OCI-LY3 (cell line): Measurements from ENCODE around the gene AQP6.

Experiments
- H2AFZ ChIP-seq: fragments of 200-600, 300-600 bp; shearing (Covaris generic); 2 replicates; pipeline ENCODE4 v1.6.0; 2014; ENCODE audit warnings: antibody characterized with exemption, low read depth, low read length
- H3K27ac ChIP-seq: fragments of 200-600, 300-600 bp; sonication (generic); 2 replicates; pipeline ENCODE4 v1.5.1; 2014; ENCODE audit warnings: mild to moderate bottlenecking, low read length, moderate library complexity, mixed read lengths
- H3K27me3 ChIP-seq: fragments of 200-600, 300-600 bp; sonication (generic); 2 replicates; pipeline ENCODE4 v1.6.1; 2014; ENCODE audit warnings: low read depth, low read length, mixed read lengths
- H3K36me3 ChIP-seq: fragments of 200-600, 300-600 bp; sonication (generic); replicated peaks from 2 replicates; pipeline ENCODE3; 2014; ENCODE audit warnings: low read depth, low read length, mixed read lengths
- H3K4me1 ChIP-seq: fragments of 300-600, 200-600 bp; sonication (generic); 2 replicates; pipeline ENCODE4 v1.6.1; 2014; ENCODE audit warnings: low read length, mixed read lengths
- H3K4me2 ChIP-seq: fragments of 200-600, 300-600 bp; sonication (generic); 2 replicates; pipeline ENCODE4 v1.6.1; 2014; ENCODE audit warnings: low read length, mixed read lengths
- H3K4me3 ChIP-seq: fragments of 300-600, 200-600 bp; sonication (generic); 2 replicates; pipeline ENCODE4 v1.5.1; 2014; ENCODE audit warnings: antibody characterized with exemption, mild to moderate bottlenecking, low read length, moderate library complexity
- H3K79me2 ChIP-seq: fragments of 300-600, 200-600 bp; shearing (Covaris generic); 2 replicates; pipeline ENCODE4 v1.6.1; 2014; ENCODE audit warnings: mild to moderate bottlenecking, low read length, mixed read lengths
- H3K9ac ChIP-seq: fragments of 300-600, 200-600 bp; shearing (Covaris generic); 2 replicates; pipeline ENCODE4 v1.6.0; 2014; ENCODE audit warnings: mild to moderate bottlenecking, low read length, moderate library complexity
- H3K9me3 ChIP-seq: fragments of 200-600, 300-600 bp; shearing (Covaris generic); 2 replicates; pipeline ENCODE4 v1.6.1; 2014; ENCODE audit warnings: low read length, mixed read lengths; ENCODE audit not compliant: insufficient read depth
- H4K20me1 ChIP-seq: fragments of 200-600, 300-600 bp; sonication (generic); 2 replicates; pipeline ENCODE4 v1.6.1; 2016; ENCODE audit warnings: low read length, mixed read lengths; ENCODE audit not compliant: insufficient read depth
- EZH2phosphoT487 ChIP-seq: fragments of 200-600 bp; shearing (Covaris generic); IDR thresholded peaks from 2 replicates; pipeline ENCODE4 v1.6.1; 2018; ENCODE audit warnings: antibody characterized with exemption, mixed run types, low read depth
- TF ChIP-seq, protein P1 (sequence below): fragments of 200-600, 300-600 bp; sonication (generic); IDR thresholded peaks from 2 replicates; pipeline ENCODE4 v1.5.1; 2014; ENCODE audit warnings: antibody characterized with exemption, low read length, low read depth

AQP6 gene

DNA sequence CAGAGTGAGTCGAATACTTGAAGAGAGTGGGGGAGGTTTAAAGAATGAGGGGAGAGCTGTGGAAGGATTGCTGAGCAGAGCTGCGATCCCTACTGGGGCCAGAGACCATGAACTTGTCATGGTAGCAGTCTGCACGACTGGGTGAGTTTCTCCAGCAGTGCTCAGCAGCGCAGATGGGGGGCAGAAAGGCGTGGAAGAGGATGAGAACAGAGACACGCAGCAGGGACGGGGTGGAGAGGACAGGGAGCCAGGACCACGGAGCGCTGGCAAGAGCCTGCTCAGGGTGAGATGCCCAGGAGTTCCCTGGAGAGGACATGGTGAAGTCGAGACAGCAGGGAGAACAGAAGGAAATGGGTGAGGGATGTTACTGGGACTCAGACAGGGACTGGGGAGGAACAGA lies 2.1 kb upstream of the AQP6 start:
- Histone ChIP-seq H3K4me1 (peaks cover 12% of the 10 kb centered on the region; the same call in 1 of the 2 replicates), H4K20me1 (no peaks in the 10 kb centered on the region), H2AFZ (no peak overlapping the region), H3K27me3 (peaks cover 32% of the 10 kb centered on the region), H3K4me3 (no peak overlapping the region), H3K36me3 (no peaks in the 10 kb centered on the region), H3K4me2 (no peak overlapping the region), H3K27ac (no peak overlapping the region), H3K9me3 (no peaks in the 10 kb centered on the region), H3K9ac (no peak overlapping the region), H3K79me2 (no peaks in the 10 kb centered on the region)
- TF ChIP-seq, protein P1, sequence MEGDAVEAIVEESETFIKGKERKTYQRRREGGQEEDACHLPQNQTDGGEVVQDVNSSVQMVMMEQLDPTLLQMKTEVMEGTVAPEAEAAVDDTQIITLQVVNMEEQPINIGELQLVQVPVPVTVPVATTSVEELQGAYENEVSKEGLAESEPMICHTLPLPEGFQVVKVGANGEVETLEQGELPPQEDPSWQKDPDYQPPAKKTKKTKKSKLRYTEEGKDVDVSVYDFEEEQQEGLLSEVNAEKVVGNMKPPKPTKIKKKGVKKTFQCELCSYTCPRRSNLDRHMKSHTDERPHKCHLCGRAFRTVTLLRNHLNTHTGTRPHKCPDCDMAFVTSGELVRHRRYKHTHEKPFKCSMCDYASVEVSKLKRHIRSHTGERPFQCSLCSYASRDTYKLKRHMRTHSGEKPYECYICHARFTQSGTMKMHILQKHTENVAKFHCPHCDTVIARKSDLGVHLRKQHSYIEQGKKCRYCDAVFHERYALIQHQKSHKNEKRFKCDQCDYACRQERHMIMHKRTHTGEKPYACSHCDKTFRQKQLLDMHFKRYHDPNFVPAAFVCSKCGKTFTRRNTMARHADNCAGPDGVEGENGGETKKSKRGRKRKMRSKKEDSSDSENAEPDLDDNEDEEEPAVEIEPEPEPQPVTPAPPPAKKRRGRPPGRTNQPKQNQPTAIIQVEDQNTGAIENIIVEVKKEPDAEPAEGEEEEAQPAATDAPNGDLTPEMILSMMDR: no peak
- TF ChIP-seq EZH2phosphoT487: no peak

DNA sequence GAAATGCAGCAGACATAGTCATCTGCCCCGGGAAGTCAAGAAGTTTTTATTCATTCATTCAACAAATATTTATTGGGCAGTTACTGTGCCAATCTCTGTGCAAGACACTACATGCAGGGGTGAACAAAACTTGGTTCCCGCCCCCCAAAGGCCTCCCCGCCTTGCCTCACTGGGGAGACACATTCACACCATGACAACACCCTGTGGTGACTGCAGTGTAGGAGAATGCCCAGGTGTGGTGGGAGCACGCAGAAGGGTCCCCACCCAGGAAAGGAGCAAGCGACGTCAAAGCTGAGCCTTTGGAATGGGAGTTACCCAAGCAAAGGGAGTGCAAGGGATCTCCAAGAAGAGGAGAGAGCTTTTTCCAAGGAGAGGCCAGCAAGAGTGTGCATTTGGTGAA lies 1.6 kb upstream of the AQP6 start:
- no peaks in the 10 kb centered on the region for H3K36me3 ChIP-seq
- H3K27me3 ChIP-seq: peaks cover 29% of the 10 kb centered on the region
- no peak overlapping the region for H2AFZ ChIP-seq
- no peak overlapping the region for H3K4me3 ChIP-seq
- H3K79me2 ChIP-seq: no peaks in the 10 kb centered on the region
- no peak overlapping the region for H3K27ac ChIP-seq
- no peaks in the 10 kb centered on the region for H4K20me1 ChIP-seq
- no peak overlapping the region for H3K4me2 ChIP-seq
- TF ChIP-seq, protein P1: no peak
- no peak for TF ChIP-seq EZH2phosphoT487
- H3K9ac ChIP-seq: no peak overlapping the region
- H3K4me1 ChIP-seq: peaks cover 12% of the 10 kb centered on the region; the same call in 1 of the 2 replicates
- H3K9me3 ChIP-seq: no peaks in the 10 kb centered on the region

DNA sequence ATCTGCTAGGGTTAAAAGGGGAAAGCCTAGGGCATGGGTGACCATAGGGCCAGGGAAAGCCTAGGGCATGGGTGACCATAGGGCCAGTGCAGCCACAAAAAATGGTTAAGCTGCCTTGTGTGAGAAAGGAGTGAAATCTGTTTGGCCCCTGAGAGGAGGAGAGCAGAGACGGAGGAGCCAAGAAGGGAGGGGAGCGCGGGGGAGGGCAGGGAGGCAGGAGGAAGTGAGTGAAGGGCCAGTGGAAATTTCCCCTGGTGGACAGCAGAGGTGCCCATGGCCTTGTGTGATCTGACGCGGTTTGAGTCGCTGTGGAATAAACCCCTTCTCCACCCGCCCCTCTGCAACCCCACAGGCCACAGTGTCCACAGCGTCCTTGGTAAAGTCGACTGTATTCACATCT lies 618 bp upstream of the AQP6 start:
- Histone ChIP-seq H4K20me1 (no peaks in the 10 kb centered on the region), H3K4me2 (no peak overlapping the region), H3K27me3 (peaks cover 26% of the 10 kb centered on the region), H2AFZ (no peak overlapping the region), H3K27ac (no peak overlapping the region), H3K36me3 (no peaks in the 10 kb centered on the region), H3K9me3 (no peaks in the 10 kb centered on the region), H3K79me2 (no peaks in the 10 kb centered on the region), H3K9ac (no peak overlapping the region), H3K4me3 (no peak overlapping the region), H3K4me1 (peaks cover 7% of the 10 kb centered on the region; the same call in 1 of the 2 replicates)
- TF ChIP-seq, protein P1: no peak
- no peak for TF ChIP-seq EZH2phosphoT487

DNA sequence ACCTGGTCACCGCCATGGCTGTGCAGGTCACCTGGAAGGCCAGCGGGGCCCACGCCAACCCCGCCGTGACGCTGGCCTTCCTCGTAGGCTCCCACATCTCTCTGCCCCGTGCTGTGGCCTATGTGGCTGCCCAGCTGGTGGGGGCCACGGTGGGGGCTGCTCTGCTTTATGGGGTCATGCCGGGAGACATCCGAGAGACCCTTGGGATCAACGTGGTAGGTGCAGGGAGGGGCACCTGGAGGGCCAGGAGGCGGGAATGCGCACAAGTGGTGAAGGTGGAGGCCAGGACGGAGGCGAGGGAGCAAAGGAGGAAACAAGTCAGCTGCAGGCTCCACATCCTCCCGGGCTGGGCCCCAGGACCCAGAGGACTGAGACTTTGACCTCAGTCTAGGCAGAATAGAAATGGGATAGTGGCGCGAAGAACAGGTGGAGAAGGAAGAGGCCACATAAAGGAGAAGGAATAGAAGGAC lies 649 bp downstream of the AQP6 start:
- TF ChIP-seq EZH2phosphoT487: no peak
- TF ChIP-seq, protein P1: no peak
- H3K36me3 ChIP-seq: no peaks in the 10 kb centered on the region

More for the DNA sequence above, 649 bp downstream of the AQP6 start:
- Histone ChIP-seq H3K27ac (no peak overlapping the region), H3K4me2 (no peak overlapping the region), H3K79me2 (no peaks in the 10 kb centered on the region), H4K20me1 (no peaks in the 10 kb centered on the region), H3K27me3 (peaks cover 26% of the 10 kb centered on the region), H3K9me3 (no peaks in the 10 kb centered on the region), H3K4me3 (no peak overlapping the region), H2AFZ (no peak overlapping the region), H3K4me1 (no peaks in the 10 kb centered on the region), H3K9ac (no peak overlapping the region)
